Activated effector memory CD4-positive, alpha-beta T cell treated with anti-CD3 and anti-CD28 coated beads, Interleukin-2, amount 50 U/mL, for 16 hours (primary cell): ENCODE data around the gene RCOR2.
"Not testable (repeated sequence)": the region's sequence is repeated elsewhere in the genome, so short reads cannot be mapped to it uniquely, and the experiment has no call there.

Experiments
- DNase-seq: peaks from one replicate; pipeline ENCODE4 v3.0.0-alpha.2; 2020

RCOR2 gene

GRCh38 chr11:63916837-63917691, at the start of gene RCOR2:
TSS of gene RCOR2 (minus strand) at chr11:63917164. CDS start at chr11:63916456, 708 bp downstream.
- peak; percentile 84 for DNase-seq

GRCh38 chr11:63966444-63966843, 49.5 kb upstream of the RCOR2 start:
- DNase-seq = no peak

GRCh38 chr11:63963895-63964294, 46.9 kb upstream of the RCOR2 start:
- not testable (repeated sequence) for DNase-seq

DNA sequence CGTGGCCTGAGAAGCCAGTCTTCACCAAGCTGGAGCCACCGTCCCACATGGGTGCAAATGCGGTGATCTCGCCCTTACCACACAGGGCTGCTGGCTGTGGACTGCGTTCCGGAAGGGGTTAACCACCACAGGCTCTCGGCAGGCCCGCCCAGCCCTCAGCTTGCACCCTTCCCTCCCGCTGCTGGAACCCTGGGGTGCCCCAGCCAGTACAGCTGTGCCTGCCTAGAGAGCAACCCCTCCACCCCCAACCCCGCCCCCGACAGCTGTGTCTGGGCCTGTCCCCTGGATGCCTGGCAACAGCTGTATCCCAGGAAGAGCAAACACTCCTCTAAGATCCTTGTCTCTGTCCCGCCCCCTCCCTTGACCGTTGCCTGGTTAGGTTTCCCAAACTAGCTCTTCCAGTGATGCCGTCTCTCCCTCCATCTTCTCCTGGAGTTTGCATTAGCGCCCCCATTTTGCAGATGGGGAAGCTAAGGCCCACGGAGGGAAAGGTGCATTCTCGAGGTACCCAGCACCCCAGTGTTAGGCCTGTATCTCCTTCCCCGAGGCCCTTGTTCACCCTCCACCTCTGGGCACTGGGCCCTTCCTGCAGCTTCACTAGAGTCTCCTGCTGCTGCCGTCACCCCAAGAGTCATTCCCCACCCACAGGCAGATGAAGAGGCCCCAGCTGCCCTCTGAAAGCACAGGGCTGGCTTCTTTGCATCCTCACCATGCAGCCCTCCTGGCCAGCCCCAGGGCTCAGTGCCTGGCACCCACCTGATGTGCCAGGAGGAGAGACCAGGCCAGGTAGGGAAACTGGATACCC, 44.8 kb upstream of the RCOR2 start:
- no peak for DNase-seq

DNA sequence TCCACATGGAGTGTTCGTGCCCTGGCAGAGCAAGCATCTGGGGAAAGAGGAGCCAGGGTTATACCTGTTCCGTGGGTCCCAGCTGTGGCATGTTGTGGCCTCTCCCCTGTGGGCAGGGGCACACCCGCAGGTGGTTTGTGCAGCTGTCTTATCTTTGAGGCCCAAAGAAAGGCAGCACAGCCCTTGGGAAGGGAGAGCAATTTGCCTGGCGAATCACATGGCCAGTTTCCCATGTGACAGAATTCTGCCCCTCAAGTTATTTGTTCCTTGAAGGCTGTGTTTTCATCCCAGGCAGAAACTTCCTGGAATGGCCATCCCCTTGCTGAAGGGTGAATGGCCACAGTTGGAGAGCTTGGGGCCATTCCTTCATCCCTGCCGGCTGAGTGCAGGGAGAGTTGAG, 41.0 kb upstream of the RCOR2 start:
- no peak for DNase-seq

DNA sequence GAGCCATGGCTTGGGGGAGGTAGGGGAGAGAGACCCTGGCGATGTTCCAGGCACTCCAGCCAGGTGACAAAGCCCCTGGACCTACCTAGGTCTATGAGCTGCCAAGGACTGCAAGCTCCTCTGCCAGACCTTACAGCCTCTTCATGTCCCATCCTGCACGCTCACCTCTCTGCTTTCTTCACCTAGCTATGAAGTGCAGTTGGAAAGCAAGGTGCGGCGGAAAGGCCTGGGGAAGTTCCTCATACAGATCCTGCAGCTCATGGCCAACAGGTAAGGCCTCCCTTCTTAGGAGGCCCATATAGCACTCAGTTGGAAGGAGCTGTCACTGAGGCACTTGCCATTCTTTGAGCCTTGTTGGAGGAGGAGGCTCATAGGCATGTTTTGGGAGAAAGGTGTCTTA, 35.6 kb upstream of the RCOR2 start:
- no peak for DNase-seq

- no peak for DNase-seq
Measured at GRCh38 chr11:63951779-63952536, 35.0 kb upstream of the RCOR2 start.

- DNase-seq = peak; percentile 78
Measured at GRCh38 chr11:63945477-63946163, 28.7 kb upstream of the RCOR2 start.

DNA sequence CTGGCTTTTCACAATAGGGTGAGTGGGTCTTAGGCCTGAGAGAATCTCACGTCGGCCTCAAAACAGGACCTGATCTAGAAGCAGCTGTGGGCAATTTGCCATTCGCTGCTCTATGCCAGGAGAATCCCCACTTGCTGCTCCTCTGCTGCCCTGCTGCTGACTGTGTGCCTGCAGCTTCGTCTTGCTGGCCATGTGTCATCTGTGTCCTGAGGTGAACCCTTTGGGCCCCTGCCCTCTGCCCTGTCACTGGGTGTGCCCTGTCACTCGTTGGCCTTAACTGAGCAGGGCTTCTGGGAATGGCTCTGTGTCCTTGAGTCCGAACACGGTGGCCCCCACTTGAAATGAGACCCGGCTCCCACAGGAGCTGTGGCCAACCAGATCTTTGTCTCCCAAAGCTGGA, 28.0 kb upstream of the RCOR2 start:
- DNase-seq = no peak

- DNase-seq = no peak
Measured at GRCh38 chr11:63942803-63943202, 25.8 kb upstream of the RCOR2 start.

- DNase-seq = no peak
Measured at GRCh38 chr11:63941901-63942300, 24.9 kb upstream of the RCOR2 start.

DNA sequence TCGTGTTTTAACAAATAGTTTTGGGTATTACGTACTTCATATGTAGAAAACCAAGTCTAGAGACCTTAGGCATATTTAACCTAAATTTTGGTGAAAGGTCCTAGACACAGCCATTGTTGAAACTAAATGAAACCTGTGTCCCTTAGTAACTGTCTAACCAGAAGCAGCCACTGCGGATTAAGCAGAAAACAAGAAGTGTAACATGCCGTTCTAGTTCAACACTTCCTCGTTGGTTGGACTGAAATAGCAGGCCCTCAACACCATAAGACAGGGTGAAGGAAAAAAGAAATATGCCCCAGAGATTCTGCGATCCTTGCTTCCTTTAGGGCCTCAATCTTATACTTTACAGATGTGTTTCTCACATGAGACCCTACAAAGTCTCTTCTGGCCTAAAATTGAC, 23.8 kb upstream of the RCOR2 start:
- DNase-seq = no peak

- no peak for DNase-seq
Measured at GRCh38 chr11:63939397-63939891, 22.5 kb upstream of the RCOR2 start.

DNA sequence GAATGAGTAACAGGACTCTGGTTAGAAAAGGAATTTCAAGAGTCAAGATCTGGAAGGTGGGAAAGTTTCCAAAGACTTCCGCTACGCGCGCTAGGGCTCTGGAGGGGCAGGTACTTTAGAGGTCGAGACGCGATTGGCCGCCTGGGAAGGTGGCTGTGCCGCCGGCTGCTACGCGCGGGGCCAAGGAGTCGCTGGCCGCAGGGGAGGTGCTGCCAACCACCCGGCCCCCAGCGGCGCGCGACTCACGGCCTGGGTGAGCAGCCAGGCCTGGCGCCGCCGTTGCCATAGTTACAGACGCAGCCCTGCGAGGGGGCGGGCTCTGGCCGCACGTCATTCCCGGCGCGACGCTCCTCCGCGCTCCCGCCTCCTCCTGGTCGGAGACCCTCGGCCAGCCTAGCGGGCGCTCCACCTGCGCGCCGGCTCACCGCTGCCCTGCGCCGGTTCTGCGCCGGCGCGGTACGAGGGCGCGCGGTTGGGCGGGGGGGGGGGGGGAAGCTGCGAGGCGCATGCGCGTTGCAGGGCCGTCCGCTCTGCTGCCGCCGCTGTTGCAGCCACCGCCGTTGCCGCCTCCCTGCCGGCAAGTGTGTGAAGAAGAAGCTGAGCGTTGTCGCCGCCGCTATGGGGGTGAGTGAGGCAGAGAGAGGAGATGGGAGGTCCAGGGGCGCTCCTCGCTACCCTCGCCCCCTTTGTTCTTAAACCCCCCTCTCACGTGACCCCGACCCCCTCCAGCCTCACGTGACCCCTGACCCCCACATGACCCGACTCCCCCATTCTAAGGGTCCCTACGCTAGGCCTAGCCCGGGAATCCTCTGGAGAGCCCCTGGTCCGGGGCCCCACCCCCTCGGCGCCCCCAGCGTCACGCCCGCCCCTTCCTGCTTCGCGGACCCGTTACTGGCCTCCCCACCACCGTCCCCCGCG, 21.8 kb upstream of the RCOR2 start, which contains the start of gene NAA40:
Gene NAA40, plus strand, starts transcription at position 524 of the 918 bp plus-strand sequence. Its CDS starts 95 bp downstream, at position 619.
- DNase-seq = peak; percentile 96

GRCh38 chr11:63937713-63938478, 20.9 kb upstream of the RCOR2 start:
- peak; percentile 70 for DNase-seq

- no peak for DNase-seq
Measured at GRCh38 chr11:63933459-63933858, 16.5 kb upstream of the RCOR2 start.

- no peak for DNase-seq
Measured at GRCh38 chr11:63931876-63932275, 14.9 kb upstream of the RCOR2 start.

DNA sequence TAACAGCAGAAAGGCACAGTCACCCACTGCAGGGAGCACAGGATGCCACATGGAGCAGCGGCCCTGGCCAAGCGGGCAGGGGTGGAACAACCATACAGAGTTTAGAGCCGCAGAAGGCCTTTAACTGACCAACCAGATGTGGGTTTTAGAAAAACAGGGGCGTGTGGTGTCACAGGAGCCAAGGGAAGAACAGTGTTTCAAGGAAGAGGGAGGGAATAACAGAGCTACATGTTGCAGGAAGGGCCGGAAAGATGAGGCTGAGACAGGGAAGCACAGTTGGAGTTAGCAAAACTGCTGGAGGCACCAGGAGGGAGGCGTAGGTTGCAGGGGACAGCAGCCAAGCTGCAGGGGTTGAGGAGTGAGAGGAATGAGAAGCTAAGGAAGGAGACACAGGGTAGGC, 14.1 kb upstream of the RCOR2 start:
- DNase-seq = no peak

- DNase-seq = no peak
Measured at GRCh38 chr11:63929616-63930015, 12.7 kb upstream of the RCOR2 start.

GRCh38 chr11:63923319-63923718, 6.4 kb upstream of the RCOR2 start:
- DNase-seq = no peak
